GM19099 (cell line): Measurements from ENCODE around the gene ST6GALNAC1.

Experiments
- POLR2A ChIP-seq: IDR thresholded peaks from 3 replicates; pipeline ENCODE4 v1.6.1; 2011; ENCODE audit warnings: low read depth; ENCODE audit not compliant: insufficient read length; ENCODE audit errors: extremely low read depth

The ST6GALNAC1 gene

GRCh38 chr17:76640550-76641380 is 2.8 kb downstream of the ST6GALNAC1 start:
- no peak for TF ChIP-seq POLR2A

GRCh38 chr17:76638263-76638662 is 5.3 kb downstream of the ST6GALNAC1 start:
- TF ChIP-seq POLR2A: no peak

- no peak for TF ChIP-seq POLR2A
Measured at GRCh38 chr17:76635659-76636360, 7.7 kb downstream of the ST6GALNAC1 start.

GRCh38 chr17:76635039-76635438 is 8.5 kb downstream of the ST6GALNAC1 start:
- TF ChIP-seq POLR2A: no peak

- TF ChIP-seq POLR2A: no peak
Measured at GRCh38 chr17:76633628-76634328, 9.8 kb downstream of the ST6GALNAC1 start.

GRCh38 chr17:76631821-76632565 is 11.6 kb downstream of the ST6GALNAC1 start:
- TF ChIP-seq POLR2A: no peak

GRCh38 chr17:76630151-76630550 is 13.4 kb downstream of the ST6GALNAC1 start:
- TF ChIP-seq POLR2A: no peak

GRCh38 chr17:76627510-76627909 is 16.0 kb downstream of the ST6GALNAC1 start:
- no peak for TF ChIP-seq POLR2A

GRCh38 chr17:76626442-76626841 is 17.1 kb downstream of the ST6GALNAC1 start:
- TF ChIP-seq POLR2A: no peak

GRCh38 chr17:76625496-76625895 is 18.1 kb downstream of the ST6GALNAC1 start:
- no peak for TF ChIP-seq POLR2A

- no peak for TF ChIP-seq POLR2A
Measured at GRCh38 chr17:76623271-76624146, 20.0 kb downstream of the ST6GALNAC1 start.

GRCh38 chr17:76617838-76618237 is 25.7 kb downstream of the ST6GALNAC1 start:
- no peak for TF ChIP-seq POLR2A

- TF ChIP-seq POLR2A: no peak
Measured at GRCh38 chr17:76614912-76615617, 28.5 kb downstream of the ST6GALNAC1 start.
